ENCODE results near the gene TPSD1.
"Not testable (repeated sequence)": the region's sequence is repeated elsewhere in the genome, so short reads cannot be mapped to it uniquely, and the experiment has no call there.

TPSD1 gene

DNA sequence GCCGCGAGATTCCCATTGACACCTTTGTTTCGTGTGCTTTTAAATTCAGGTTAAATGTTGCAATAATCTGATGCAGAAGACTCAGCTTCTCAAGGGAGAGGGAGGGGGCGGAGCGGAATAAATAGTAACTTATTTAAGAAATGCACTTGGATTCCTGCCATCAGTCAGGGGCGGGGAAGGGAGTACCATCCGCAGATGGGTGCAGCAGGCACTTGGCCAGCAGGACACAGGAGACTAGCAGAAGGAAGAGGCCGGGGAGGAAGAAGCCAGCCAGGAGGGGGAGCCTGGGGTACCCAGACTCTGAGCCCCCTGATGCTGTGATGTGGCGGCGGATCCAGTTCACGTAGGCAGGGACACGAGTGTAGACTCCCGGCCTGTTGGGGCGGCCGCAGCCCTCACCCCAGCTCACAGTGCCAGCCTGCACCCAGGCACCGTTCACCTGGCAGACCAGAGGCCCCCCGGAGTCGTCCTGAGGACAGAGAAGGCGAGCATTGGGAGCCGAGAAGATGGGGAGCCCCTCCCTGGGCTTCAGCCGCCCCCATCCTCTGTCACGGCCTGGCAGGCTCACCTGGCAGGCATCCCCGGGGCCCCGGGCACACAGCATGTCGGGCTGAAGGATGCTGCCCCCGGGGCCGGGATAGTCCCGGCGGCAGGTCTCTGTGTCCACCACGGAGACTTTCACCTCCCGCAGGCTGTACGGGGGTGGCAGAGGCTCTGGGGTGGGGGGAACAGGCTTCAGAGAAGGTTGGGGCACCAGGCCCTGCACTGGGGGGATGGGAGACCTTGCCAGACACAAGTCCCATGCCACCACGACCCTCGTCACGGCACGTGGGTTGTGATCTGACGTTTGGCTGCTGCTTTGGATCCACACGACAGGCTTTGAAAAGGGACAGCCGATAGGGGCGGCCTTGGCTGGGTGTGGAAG lies 34.0 kb upstream of the TPSD1 start:
- no peak for DNase-seq

DNA sequence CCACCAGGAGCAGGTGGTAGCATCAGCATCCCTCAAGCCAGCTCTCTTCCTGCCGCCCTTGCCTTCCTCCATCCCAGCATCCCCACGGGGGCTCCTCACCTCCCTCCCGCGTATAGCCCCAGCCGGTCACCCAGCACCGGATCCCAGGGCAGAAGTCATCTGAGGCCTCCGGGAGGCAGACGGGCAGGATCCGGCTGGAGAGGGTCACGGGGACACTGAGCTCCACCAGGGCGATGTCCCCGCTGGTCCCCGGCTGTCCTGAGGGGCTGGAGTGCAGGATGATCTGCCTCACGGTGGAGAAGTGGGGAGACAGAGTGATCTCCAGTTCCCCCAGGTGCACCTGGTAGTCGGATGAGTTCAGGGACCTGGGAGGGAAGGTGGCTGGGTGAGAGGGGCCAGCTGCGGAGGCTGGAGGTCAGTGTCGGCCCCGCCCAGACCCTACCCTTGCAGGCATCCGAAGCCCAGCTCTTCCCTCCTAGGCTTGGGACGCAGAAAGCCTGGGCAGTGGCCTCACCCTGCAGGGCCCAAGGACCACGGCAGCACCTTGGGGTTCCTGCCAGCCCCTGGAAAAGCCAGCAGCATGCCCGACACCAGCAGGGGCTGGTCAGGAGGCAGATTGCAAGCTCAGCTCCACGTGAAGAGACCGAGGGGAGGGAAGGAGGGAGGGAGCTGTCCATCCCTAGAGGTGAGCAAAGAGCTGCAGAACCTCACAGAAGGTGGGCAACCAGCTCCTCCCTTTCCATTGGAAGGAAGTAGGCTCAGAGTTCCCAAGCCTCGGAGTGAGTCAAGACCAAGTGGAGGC lies 33.1 kb upstream of the TPSD1 start:
- no peak for DNase-seq

DNA sequence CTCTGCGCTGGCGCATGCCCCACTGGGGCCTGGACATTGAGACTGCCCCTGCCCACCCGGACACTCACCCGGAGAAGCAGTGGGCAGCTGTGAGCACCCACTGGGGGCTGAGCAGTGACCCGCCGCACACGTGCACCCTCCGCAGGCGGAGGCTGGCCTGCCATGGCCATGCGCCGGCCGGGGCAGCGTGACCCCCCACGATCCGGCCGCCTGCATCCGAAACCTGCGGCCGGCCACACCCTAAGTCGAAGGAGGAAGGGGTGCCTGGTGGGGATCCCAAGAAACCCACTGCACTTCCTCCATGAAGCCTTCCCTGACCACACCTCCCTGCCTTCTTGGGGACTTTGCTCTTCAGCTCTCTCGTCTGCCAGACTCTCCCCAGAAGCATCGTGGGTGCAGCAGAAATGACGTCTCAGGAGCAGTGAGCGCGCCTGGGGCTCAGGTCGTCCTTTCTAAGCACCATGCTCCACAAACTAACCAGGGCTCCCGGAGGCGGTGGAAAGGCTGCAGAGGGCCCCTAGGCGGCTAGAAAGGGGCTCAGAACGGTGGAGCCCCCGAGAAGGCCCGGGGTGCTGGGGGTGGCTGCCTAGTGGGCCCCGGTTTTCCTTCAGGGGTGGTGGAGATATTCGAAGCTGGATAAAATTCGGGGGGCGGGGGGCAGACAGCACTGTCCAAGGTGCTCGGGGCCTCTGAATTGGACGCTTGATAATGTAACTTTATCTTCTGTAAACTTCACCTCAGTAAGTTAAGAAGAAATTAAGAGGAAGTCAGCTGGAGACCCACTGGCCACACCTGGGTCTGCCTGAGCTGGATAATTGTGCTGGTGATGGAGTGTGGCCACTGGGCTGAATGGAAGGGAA lies 32.3 kb upstream of the TPSD1 start:
- no peak for DNase-seq

DNA sequence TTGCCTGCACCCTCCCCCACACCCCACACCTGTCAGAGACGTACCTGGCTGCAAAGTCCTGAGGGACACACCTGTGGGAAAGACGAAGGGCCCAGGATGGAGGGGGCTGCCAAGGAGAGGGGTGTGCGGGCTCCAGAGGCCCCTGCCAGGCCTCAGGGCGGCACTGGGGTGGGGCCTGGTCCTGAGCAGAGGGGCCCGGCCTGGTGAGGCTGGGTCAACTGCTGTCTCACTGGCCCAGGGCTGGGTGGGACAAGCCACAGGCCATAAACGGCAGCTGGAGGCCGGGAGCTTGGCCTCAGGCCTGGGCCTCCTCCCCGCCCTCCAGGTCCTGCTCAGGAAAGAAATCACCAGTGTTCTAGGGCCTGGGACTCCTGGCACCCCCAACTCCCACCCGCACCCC lies 31.3 kb upstream of the TPSD1 start:
- no peak for DNase-seq

DNA sequence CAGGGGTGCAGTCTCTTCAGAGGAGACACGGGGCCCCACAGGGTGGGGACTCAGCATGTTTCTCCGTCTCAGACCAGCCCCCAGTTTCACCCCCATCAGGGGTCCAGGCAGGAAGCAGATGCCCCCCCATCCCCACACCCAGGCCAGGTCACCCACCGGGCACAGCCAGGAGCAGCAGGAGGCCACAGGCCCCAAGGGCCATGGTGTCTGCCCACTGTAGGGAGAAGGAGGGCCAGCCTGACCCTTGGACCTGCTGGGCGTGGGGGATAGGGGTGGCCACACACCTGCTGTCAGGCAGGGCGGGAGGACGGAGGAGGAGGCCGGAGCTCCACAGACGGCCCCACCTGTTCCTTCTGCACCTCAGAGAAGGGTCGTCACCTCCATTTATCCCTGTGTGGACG lies 30.8 kb upstream of the TPSD1 start, which contains the start of gene TPSG1:
Gene TPSG1, minus strand, starts transcription at position 218 of the 401 bp plus-strand sequence. Its CDS starts 16 bp downstream, at position 202.
- DNase-seq = no peak

DNA sequence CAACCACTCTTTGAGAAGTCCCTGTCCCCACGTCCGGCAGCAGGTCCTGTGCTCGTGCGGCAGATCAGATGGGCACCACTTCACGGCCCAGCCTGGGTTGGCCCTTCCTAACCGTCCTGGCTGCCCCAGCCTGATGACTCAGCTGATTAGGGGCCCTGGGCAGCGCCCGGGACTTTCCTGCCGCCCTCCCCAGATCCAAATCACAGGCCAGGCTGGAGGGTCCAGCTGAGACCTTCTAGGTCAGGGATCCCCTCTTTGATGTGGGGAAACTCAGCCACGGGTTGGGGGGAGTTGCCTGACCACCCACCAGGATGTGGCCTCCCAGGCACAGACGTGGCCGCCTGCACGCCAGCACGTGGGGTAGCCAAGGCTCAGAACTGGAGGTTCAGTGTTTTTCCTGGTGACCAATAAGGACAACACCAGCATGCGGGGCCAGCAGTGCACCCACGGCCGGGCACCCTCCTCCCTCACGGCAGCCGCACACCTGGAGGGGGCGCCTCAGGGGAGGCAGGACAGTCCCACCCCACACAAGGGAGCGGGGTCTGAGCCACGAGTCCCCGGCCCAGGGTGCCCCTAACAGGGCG lies 30.0 kb upstream of the TPSD1 start:
- not testable (repeated sequence) for DNase-seq

DNA sequence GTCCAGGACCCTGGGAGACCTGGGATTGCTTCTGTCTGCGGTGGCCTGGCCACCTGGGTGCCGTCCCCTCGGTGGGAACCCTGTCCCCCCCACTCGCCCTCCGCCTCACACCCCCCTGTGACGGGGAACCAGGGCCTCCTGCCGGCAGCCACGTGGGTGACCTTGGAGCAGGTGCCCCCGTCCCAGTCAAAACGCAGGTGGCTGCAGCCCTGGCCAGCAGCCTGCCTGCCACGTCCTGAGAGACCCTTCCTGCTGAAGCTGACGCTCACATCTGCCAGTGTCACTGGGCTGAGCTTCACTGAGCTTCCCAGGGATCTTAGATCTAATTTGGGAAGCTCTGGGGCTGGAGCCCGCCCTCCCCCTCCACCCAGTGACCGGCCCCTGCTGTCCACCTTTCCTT lies 29.2 kb upstream of the TPSD1 start:
- DNase-seq = not testable (repeated sequence)

DNA sequence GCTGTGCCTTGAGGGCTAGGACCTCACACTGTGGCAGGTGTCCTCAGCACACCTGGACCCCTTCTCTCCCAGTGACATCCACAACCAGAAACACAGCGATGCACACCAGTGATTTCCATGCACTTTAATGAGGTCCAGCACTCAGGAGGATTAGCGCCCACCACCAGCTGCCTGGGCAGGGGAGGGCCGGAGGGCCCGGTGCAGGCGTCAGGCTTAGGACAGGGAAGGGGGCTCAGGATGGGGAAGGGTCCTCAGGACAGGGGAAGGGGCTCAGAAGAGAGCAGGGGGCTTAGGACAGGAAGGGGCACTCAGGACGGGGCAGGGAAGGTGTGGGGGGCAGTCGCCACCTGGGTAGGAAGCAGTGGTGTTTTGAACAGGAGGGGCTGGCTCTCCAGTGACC lies 27.6 kb upstream of the TPSD1 start:
- DNase-seq = not testable (repeated sequence)

DNA sequence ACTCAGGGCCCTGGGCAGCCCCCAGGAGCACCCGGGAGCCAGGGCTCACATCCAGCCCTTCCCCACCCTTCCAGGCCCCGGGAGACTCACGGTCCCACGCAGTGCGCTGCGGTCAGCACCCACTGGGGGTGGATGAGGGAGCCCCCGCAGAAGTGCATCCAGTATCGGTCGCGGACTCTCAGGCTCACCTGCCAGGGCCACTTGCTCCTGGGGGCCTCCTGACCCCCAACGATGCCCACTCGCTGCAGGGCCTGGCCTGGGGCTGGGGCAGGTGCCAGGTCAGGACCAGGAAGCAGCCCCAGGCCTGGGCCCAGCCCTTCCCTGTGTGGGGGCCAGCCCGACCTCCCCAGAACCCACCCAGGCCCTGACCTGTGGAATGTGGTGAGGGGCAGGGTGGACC lies 26.4 kb upstream of the TPSD1 start:
- not testable (repeated sequence) for DNase-seq

DNA sequence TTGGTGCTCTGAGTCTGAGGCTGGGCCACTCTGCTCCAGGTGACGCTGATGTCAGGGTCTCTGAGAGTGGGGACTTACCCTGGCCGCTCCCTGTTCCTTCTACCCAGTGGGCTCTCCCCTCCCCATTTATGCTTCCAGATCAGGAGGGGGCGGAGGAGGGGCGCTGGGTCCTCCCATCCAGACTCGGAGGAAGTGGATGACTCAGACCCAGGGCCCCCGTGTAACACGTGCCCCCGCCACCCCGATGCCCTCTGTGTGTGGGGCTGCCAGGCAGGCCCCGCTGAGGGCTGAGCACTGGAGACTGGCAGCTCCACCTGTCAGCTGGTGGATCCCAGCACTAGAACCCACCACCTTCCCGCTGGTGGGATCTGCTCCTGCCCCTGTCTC lies 25.8 kb upstream of the TPSD1 start, which contains the start of gene TPSB2:
Gene TPSB2, minus strand, starts transcription at position 101 of the 387 bp plus-strand sequence. CDS start 233 bp downstream, outside the sequence.
- DNase-seq = not testable (repeated sequence)

DNA sequence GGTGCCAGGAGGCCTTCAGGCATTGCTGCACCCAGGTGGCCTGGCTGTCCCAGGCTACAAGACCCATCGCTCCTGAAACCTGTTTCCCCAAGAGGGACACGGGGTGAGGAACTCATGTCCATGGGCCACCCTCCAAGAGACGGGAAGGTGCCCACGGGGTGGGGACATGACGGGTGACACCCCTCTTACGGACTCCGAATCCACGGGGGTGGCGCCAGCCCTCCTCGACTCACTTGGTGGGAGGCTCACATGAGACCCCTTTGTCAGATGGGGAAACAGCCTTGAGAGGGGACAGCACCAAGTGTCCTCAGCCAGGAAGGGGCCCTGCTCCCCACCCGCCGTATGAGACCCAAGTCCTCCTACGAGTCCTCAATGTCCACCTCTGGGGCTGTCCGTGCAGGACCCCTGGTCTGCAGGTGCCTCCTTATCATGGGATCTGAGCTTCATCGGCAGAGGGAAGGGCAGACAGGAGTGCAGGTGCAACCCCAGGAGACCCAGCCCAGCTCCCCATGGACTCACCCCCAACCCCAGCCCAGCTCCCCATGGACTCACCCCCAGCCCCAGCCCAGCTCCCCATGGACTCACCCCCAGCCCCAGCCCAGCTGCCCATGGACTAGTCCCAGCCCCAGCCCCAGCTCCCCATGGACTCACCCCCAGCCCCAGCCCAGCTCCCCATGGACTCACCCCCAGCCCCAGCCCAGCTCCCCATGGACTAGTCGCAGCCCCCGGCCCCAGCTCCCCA lies 25.2 kb upstream of the TPSD1 start:
- not testable (repeated sequence) for DNase-seq

DNA sequence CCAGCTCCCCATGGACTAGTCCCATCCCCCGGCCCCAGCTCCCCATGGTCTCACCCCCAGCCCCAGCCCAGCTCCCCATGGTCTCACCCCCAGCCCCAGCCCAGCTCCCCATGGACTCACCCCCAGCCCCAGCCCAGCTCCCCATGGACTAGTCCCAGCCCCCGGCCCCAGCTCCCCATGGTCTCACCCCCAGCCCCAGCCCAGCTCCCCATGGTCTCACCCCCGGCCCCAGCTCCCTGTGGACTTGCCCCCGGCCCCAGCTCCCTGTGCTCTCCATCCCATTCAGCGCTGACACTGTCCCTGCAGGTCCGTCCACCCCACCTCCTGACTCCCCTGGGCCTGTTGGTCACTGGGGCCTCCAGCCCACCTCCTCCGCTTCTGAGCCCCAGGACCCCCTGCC lies 24.6 kb upstream of the TPSD1 start:
- DNase-seq = not testable (repeated sequence)

DNA sequence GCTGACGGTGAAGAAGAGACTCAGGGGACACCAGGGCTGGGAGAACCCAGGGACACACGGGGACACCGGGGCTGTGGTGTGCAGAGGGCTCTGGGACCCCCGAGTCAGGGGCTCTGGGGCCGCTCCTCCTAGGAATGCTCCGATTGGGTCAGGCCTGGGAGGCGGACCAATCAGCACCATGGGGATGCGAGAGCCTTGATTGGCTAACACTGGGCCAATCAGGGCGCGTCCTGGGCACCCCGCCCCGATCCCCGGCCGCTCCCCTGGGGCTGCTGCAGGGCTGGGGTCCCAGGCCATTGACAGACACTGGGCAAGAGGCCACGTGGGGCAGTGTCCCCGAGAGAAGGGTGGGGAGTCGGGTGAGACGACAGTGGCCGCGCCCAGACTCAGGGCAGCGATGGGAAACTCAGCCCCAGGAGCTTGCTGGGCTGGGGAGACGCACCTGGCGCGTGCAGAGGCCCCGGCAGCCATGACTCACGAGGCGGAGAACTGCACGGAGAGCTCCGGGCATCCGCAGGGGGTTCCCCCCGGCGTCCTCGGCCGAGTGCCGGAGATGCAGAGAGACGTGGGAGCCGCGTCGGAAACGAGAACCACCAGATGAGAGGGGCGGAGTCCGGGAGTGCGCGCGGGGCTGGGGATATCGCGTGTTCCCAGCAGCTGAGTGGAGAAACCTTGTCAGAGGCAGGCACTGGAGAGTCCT lies 23.7 kb upstream of the TPSD1 start:
- not testable (repeated sequence) for DNase-seq

DNA sequence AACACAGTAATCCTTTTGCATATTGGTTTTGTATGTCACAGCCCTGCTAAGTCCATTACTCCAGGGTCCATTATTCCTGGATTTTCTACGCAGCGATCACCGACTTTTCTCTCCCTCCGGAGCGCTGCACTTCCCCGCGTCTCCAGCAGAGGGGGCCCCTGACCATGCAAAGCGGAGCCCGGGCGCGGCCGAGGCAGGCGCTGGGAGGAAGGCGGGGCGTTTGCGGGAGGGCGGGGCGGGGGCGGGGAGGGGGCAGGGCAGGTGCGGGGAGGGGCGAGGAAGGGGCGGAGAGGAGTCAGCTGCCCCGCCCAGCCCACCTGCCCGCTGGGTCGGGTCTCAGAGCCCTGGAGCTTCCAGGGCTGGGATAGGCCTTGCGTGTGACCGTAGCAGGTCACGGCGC lies 19.2 kb upstream of the TPSD1 start:
- DNase-seq = not testable (repeated sequence)

DNA sequence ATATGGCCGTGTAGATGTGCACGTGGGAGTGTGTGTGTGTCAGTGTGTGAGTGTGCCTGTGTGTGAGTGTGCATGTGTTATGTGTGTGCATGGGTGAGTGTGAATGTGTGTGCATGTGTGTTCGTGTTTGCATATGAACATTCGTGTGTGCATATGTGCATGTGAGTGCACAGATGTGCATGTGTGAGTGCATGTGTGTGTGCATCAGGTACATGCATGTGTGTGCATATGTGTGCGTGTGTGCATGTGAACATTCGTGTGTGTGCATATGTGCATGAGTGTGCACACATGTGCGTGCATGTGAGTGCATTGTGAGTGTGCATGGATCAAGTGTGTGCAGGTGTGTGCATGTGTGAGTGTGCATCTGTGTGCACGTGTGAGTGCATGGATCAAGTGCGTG lies 17.9 kb upstream of the TPSD1 start:
- no peak for DNase-seq

DNA sequence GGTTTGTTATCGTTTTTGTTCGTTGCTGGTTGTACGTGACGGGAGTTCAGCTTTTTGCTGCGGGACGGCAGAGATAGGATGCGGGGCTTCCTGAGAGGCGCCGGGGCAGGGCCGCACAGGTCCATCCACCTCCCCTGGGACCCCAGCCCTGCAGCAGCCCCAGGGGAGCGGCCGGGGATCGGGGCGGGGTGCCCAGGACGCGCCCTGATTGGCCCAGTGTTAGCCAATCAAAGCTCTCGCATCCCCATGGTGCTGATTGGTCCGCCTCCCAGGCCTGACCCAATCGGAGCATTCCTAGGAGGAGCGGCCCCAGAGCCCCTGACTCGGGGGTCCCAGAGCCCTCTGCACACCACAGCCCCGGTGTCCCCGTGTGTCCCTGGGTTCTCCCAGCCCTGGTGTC lies 17.0 kb upstream of the TPSD1 start:
- DNase-seq = not testable (repeated sequence)

DNA sequence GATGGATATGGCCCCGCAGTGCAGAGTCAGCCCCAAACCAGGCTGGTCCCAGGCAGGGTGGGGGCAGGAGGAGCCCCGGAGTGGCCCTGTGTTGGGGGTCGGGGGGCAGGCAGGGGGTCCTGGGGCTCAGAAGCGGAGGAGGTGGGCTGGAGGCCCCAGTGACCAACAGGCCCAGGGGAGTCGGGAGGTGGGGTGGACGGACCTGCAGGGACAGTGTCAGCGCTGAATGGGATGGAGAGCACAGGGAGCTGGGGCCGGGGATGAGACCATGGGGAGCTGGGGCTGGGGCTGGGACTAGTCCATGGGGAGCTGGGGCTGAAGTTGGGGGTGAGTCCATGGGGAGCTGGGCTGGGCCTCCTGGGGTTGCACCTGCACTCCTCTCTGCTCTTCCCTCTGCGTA lies 16.3 kb upstream of the TPSD1 start:
- DNase-seq = not testable (repeated sequence)

DNA sequence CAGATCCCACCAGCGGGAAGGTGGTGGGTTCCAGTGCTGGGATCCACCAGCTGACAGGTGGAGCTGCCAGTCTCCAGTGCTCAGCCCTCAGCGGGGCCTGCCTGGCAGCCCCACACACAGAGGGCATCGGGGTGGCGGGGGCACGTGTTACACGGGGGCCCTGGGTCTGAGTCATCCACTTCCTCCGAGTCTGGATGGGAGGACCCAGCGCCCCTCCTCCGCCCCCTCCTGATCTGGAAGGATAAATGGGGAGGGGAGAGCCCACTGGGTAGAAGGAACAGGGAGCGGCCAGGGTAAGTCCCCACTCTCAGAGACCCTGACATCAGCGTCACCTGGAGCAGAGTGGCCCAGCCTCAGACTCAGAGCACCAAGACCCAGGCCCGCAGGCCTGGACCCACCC lies 15.4 kb upstream of the TPSD1 start, which contains the start of gene TPSAB1:
Gene TPSAB1, plus strand, starts transcription at position 270 of the 400 bp plus-strand sequence. CDS start 234 bp downstream, outside the sequence.
- not testable (repeated sequence) for DNase-seq

DNA sequence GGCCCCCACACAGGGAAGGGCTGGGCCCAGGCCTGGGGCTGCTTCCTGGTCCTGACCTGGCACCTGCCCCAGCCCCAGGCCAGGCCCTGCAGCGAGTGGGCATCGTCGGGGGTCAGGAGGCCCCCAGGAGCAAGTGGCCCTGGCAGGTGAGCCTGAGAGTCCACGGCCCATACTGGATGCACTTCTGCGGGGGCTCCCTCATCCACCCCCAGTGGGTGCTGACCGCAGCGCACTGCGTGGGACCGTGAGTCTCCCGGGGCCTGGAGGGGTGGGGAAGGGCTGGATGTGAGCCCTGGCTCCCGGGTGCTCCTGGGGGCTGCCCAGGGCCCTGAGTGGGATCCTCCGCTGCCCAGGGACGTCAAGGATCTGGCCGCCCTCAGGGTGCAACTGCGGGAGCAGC lies 14.8 kb upstream of the TPSD1 start:
- not testable (repeated sequence) for DNase-seq

DNA sequence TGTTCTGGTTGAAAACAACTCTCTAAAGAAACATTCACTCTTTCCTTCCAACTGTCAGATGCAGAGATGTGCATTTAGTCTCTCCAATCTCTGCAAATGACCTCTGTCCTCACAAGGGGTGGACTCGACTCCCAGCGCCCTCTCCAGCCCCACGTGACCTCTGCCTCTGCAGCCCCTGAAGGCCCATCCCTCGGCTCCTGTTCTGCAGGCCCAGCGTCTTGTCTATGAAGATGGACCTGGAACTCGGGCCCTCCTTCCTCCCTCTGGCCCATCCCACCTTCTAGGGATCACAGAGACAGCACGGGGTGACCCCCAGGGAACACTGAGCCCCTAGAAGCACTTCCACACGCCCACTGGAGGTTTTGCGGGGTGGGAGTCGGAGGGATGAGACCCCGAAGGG lies 12.5 kb upstream of the TPSD1 start:
- not testable (repeated sequence) for DNase-seq
